Activated CD8-positive, alpha-beta memory T cell treated with anti-CD3 and anti-CD28 coated beads for 4 hours (primary cell): Measurements from ENCODE around the gene CCDC74A.
"Not testable (repeated sequence)": the region's sequence is repeated elsewhere in the genome, so short reads cannot be mapped to it uniquely, and the experiment has no call there.

Source experiments
- DNase-seq, 2 donors: peaks; one replicate each; pipeline ENCODE4 v3.0.0-alpha.2; 2020; ENCODE audit warnings: low read depth in 2 of 2

The CCDC74A gene

GRCh38 chr2:131556998-131557397, 29.3 kb downstream of the CCDC74A start:
- no peak for DNase-seq

DNA sequence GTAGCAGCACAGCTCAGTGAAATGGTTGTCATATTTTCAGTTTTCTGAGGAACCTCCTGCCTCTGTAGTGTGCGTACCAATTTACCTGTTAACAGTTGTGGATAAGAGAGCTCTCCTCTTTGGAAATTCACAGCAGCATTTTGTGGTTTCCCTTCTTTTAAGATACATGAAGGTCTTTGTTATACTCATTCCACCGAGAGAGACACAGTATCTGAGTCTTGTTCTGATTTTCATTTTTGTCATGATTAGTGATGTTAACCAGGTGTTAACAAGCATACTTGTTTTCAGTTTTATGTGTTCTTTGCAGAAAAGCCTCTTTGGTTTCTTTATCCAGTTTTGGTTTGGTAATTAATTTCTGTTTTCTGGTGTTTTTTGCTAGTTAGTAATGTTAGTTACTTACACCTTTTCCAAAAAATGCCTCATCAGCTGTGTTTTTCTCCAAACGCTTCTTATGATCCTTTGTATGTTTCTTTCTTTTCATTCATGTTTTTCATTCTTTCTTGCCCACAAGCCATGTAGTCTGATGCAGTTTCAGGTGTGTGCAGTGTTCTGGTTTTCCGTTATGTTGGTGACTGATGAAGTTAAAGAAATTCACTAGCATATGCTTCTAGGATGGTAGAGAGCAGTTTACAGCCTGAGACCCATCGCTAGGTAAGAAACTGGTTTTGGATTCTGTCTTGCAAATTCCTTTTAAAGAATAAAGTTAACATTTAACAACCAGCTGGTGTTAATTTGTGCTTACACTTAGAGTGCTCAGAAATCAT, 30.1 kb downstream of the CCDC74A start:
- DNase-seq, result no peak

- DNase-seq, result no peak
Measured at GRCh38 chr2:131566371-131566770, 38.7 kb downstream of the CCDC74A start.

- no peak for DNase-seq
Measured at GRCh38 chr2:131567891-131568290, 40.2 kb downstream of the CCDC74A start.

GRCh38 chr2:131568401-131568800, 40.7 kb downstream of the CCDC74A start:
- DNase-seq, result not testable (repeated sequence)

- no peak for DNase-seq
Measured at GRCh38 chr2:131572175-131572574, 44.5 kb downstream of the CCDC74A start.

DNA sequence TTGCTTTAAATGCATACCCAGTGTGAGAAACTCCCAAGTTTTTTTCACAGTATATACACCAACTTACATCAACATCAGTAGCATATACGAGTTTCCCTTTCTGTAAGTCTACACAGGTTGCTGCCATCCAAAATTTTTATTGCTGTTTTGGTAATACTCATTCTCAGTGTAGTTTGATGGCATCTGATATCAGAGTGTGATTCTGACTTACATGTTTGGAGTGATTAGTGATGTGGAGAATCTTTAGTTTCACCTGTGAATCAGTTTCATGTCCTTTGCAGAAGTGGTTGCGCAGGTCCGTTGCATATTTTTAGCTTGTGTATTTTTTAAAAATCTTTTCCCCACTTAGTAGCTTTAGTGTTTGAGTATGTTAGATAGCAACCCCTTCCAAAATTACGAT, 50.1 kb downstream of the CCDC74A start:
- no peak for DNase-seq

DNA sequence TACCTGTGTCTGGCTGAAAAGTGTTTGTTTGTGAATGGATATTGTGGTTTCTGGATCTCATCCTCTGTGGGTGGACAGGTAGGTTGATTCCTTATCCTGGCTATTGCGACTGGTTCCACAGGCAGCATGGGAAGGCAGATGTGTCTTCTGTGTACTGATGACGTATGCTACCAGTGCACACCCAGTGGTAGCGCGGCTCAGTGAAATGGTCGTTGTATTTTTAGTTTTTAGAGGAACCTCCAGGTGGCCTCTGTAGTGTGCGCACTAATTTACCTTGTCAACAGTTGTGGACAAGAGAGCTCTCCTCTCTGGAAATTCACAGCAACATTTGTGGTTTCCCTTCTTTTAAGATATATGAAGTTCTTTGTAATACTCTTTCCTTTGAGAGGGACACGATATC, 52.5 kb downstream of the CCDC74A start:
- DNase-seq, result no peak
